Activated CD4-positive, CD25-positive, alpha-beta regulatory T cell treated with anti-CD3 and anti-CD28 coated beads, Interleukin-2, amount 50 U/mL, for 16 hours (primary cell): Measurements from ENCODE around the gene DHX40.
A peak's percentile ranks its signal among the peaks of the same experiment; 100 is the strongest.
"Not testable (repeated sequence)": the region's sequence is repeated elsewhere in the genome, so short reads cannot be mapped to it uniquely, and the experiment has no call there.

Experiments used
- DNase-seq: peaks from one replicate; pipeline ENCODE4 v3.0.0-alpha.2; 2020; ENCODE audit warnings: low read depth, low spot score

DHX40 gene

DNA sequence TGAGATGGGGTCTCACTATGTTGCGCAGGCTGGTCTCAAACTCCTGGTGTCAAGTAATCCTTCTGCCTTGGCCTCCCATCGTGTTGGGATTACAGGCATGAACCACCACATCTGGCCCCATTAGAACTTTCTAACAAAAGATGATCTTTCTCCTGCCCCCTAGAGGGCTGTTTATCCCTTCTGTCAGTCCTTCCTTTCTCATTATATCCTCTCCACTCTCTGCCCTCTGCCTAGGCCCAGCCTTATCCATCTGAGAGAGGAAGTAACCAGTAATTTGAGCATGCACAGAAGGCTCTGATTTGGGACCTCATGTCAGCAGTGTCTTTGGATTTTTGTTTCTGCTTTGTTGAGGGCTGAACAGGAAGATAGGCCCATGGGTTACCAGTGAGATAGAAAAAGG, 4.4 kb upstream of the DHX40 start:
- DNase-seq = no peak

DNA sequence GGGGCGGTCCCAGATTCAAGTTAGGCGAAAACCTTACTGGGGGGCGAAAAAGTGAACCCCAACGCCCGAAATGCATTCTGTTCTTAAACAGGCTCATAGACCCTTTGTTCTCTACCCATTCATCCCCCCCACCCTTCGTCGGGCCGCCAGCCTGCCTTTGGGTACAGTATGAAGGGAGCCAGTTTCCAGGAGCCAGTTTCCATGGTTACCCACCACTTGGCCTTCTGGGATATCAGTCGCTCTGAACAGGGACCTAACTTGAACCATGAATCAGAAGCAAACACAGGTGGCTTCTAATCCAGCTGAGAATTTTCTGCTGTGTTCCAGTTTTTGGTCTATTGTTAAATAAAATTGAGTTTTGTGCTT, 532 bp downstream of the DHX40 start:
- DNase-seq = peak; percentile 30

DNA sequence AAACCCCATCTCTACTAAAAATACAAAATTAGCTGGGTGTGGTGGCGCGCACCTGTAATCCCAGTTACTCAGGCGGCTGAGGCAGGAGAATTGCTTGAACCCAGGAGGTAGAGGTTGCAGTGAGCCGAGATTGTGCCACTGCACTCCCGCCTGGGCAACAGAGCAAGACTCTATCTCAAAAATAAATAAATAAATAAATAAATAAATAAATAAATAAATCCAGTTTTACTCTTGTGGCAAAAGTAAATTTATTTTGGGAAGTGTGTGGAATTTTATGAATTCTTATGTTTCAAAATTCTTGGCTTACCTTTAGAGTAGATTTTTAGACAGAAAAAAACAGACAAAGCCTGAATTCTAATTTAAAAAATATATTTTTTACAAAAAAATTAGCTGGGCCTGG, 3.7 kb downstream of the DHX40 start:
- not testable (repeated sequence) for DNase-seq

DNA sequence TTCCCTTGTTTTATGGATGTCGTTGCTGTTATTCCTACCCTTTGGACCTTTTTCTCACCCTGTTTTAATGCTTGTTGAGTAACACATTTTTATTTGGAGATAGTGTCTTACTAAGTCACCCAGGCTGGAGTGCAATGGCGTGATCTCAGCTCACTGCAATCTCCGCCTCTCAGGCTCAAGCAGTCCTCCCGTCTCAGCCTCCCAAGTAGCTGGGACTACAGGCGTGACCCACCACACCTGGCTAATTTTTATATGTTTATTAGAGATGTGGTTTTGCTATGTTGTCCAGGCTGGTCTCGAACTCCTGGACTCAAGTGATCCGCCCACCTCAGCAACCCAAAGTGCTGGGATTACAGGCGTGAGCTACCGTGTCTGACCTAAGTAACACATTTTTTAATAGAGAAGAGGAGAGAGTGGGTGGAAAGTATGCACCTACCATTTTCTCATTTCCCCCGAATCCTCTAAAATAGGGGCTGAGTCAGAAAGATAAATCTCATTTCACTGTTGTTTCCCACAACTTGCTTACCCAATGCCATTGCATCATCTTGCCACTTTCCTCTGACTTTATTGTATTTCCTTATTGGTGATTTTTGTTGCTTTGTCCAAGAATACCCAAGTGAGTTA, 7.0 kb downstream of the DHX40 start:
- DNase-seq = no peak

DNA sequence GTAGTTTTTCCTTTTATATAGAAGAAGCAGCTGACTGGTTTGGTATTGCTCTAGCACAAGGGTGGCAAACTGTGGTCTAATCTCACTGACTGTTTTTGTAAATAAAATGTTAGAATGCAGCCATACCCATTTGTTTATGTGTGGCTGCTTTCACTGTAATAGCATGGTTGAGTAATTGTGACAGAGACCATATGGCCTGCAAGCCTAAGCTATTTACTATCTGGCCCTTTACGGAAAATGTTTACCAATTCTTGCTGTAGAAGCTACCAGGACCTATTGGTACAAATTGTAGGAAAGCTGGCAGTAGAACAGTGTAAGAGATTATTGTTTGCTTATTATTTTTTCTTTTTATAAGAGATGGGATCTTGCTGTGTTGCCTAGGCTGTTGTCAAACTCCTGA, 18.8 kb downstream of the DHX40 start:
- not testable (repeated sequence) for DNase-seq

DNA sequence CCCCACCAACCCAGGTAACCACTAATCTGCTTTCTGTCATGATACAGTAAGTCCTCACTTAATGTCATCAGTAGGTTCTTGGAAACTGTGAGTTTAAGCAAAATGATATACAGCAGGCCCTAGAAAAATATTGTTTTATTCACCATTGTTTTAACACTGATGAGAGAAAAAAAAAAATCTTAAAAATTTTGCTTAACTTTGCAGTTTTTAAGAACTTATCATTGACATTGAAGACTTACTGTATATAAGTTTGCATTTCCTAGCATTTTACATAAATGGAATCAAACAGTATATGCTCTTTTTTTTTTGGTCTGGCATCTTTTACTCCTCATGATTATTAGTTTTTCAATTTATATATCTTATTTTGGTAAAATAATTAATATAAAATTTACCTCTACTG, 34.8 kb downstream of the DHX40 start:
- no peak for DNase-seq

DNA sequence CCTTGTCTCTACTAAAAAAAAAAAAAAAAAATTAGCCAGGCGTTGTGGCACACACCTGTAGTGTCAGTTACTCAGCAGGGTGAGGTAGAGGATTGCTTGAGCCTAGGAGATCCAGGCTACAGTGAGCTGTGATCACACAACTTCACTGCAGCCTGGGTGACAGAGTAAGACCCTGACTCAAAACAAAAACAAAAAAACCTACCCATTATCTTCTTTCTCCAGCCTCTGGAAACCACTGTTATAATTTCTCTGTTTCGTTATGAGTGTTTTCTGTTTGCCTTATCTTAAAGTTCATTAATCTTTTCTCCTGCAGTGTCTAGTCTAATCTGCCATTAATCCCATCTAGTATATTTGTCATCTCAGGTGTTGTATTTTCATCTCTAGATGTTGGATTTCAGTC, 35.7 kb downstream of the DHX40 start:
- no peak for DNase-seq

DNA sequence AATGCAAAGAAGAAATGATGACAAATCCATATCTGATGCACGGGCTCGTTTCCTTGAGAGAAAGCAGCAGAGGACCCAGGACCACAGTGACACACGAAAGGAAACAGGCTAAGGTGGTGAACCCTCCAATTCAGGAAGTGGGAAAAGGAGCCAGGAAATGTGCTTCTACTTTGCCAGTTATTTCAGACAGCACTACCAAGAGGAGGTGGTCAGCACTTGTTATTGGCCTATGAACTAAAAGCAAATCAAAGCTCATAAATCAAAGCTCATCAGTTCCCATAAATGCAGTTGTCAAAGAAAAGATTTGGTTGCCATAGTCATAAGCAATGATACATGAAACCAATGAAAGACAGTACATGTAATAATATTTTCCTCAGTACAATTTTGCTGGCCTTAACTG, 41.7 kb downstream of the DHX40 start:
- no peak for DNase-seq

DNA sequence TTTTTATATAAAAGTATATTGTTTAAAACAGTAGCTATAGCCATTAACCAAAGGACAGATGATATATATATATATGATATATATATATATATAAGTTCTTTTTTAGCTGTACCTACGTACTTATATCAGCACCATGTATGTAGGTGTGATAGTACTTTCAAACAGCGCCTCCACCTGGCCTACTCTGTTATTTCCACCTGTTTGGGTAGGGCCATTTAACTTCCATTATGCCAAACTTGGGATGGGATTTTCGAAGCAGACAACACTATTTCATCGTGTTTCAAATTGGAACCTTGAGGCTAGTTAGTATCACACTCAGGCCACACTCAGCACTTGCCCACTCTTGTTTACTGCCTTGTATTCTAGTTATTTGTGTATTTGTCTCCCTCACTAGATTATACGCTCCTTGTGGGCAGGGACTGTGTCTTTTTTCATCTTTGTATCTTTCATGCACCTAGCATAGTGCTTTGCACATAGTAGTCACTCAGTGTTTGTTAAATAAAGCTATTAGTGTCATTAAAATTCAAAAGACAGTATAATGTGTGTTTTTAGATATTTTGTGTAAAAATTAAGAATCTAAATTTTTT, 42.5 kb downstream of the DHX40 start:
- no peak for DNase-seq

DNA sequence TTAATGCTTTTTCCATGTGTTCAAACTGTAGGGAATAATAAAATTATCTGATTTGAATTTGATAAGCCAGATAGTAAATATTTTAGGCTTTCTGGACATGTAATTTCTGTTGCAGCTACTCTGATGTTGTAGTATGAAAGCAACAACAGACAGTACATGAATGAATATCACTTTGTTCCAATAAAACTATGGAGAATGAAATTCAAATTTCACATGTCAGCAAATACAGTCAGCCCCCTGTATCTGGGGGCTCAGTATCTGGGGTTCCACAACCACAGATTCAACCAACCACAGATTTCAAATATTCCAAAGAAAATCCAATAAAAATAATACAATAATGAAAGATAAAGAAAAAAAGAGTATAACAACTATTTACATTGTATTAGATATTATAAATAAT, 46.1 kb downstream of the DHX40 start:
- DNase-seq = no peak

DNA sequence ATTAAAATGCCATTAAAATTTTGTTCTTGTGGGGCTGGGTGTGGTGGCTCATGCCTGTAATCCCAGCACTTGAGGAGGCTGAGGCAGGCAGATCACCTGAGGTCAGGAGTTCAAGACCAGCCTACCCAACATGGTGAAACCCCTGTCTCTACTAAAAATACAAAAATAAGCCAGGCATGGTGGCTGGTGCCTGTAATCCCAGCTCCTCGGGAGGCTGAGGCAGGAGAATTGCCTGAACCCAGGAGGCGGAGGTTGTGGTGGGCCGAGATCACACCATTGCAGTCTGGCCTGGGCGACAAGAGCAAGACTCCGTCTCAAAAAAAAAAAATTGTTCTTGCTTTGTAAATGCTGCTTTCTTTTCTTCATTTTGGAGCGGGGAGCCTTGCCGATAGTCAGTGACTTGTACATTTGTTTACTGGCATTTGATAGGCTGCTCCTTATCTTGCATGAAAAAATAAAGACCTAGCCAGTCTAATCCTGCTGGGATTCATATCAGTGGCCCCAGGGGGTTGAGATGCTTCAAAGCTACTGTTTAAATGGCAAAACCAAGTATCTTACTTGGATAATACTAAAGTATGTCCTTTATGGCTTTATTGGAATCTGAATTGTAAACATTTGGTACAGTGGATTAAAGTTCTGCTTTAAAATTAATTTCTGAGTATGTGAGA, 51.0 kb downstream of the DHX40 start:
- DNase-seq = no peak

DNA sequence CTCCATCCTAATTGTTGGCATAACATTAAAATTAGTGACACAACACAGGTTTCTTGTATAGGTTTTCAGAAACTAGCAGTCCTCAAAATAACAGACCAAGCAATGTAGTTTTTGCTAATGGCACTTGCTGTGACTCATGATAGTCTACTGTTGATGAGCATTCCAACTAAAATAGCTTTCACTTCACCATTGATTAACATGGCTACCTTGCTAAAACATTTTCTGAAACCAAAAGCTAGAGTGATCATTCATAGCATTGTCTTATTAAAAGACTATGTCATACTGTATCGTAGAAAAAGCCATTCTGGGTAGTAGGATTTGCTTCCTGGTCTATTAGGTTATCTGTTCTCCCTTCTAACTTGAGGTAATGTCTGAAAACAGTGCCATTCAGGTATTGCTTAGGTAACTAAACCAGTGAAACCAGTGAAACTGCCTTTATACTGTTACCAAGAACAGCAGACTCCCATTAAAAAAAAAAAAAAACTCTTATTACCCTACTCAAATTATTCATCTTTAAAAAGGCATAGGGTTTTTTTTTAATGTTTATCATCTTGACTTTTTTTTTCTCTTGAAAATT, 51.8 kb downstream of the DHX40 start:
- no peak for DNase-seq

DNA sequence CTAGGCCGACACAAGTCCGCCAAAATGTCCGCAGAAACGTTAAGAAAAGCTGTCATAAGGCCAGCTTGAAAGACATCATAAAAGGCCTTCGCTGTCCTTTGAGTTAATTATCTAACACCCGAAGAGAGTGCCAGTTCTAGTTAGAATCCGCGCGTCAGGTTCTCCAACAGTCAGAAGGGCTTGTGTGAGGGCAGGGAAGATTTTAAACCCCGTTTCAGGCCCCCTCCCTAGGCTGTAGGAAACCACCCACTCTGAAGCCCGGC, 53.6 kb downstream of the DHX40 start:
- no peak for DNase-seq

DNA sequence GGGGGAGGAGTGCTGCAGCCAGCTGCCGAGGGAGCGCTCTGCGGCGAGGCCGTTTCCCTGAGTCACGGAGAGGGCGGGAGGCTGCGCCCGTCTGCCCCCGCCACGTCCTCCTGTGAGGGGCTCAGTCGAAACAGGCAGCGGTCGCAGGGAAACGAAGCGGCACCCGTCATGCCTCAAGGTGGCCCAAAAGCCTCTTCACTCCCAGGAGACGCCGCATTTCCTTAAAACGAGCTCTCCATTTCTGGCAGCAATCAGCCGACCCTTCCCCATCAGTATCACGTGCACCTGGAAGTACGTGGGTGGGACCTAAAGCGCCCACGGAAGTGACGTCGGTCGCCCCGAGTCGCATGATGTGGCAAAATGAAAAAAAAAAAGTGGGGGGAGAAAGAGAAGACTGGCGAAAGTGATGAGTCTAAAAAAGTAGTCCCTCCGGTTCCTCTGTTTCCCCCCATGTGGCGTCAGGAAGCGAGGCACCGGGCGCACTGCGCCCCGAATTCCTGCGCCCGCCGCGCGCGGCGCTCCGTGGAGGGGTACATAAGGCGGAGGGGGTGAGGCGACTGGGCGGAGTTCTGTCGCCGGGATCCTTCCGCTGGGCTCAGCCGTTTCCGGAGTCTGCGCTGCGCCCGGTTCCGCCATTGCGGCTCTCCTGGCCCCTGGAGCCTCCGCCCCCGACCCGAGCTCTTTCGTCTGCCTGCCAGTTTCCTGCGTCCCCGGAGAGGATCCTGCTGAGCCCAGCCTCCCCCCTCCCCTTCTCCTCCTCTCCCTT, 54.1 kb downstream of the DHX40 start, which contains the start of gene CLTC:
Gene CLTC, plus strand, starts transcription at position 598 of the 766 bp plus-strand sequence. CDS start 237 bp downstream, outside the sequence.
- peak; percentile 81 for DNase-seq

DNA sequence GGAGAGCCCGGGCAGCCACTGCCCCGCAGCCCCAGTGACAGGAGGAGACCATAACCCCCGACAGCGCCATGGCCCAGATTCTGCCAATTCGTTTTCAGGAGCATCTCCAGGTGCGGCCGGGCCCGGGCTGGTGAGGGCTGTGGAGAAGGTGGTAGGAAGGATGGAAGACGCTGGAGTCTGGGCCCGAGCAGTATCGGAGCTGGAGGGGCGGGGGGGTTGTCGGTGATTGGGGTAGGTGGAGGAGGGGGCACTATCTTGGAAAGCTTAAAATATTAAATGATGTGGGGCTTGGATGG, 54.6 kb downstream of the DHX40 start:
- DNase-seq = no peak

DNA sequence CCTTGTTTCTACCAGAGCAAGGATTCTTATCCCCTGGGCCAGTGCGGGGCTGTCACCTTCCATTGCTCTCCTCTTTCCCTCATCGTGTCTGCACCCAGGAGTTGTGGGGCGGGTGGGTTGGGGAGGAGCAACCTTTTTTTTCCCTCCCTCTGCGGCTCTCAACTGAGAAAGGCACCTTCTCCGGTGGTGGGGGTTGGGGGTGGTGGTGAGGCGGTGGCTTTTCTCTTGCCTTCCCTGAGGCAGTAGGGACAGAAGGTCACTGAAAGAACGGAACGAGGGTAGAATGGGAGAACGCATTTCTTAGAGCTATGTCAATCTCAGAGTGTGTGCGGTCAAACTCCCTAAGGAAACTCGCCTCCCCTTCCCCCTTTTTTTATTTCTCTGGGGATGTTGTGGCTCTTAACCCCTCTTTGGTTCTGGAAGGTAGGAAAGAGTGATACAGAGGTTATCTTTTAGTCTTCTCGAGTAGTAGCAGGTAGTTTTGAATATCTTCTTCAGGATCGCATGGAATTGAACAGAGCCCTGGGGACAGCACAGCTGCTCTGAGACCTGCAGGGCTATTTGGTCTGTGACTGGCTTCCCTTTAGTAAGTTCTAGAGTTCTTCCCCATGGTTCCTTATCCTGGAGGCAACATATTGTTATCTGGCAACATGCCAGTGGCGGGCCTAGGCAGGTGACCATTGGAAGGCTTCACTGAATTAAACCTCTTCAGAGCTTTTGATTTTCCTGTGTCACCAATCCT, 55.3 kb downstream of the DHX40 start:
- DNase-seq = peak; percentile 19

DNA sequence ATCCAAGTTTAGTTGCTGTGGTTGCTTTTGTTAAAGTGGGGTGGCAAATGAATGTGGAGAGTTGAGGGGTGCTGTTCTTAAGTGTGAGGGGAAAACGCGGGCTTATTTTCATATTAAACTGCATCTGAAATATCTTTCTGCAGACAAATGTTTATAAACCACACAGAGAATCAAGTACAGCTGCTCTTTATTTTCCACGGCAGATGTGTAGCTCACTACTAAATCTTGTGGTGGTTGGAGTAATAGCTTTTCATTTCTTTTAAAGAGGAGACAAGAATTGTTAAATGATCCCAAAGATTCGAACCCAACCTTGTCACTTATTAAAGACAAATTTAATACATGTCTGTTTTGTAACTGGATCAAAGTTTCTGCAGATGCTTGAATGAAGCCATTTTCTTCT, 56.4 kb downstream of the DHX40 start:
- no peak for DNase-seq

DNA sequence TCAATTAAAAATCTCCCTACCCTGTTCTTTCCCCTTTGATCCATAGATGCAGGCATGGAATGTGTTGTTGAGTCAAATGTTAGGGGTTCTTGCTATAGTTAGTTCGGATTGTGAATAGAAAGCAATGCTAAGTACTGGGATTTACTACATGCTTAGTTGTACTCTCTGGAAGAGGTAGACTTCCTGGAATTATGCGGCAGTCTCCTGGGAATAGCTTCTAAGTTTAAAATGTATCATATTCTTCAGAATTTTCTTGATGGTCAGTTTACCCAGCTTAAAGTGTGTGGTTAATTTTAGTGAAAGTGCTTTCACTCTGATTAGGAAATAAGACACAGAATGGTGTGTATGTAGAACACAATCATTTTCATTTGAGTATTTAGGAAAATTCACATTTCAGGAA, 57.7 kb downstream of the DHX40 start:
- DNase-seq = no peak

DNA sequence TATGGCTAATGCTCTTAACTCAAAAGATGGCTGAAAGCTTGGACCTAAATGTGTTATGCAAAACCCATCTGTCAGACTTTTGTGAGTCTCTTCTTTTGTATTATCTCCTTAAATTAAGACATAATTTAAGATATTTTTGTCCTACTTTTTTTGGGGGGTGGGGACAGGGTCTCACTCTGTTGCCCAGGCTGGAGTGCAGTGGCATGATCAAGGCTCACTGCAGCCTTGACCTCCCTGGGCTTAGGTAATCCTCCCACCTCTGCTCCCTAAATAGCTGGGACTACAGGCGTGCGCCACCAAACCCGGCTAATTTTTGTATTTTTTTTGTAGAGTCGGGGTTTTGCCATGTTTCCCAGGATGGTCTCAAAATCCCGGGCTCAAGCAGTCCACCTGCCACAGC, 61.3 kb downstream of the DHX40 start:
- DNase-seq = no peak

DNA sequence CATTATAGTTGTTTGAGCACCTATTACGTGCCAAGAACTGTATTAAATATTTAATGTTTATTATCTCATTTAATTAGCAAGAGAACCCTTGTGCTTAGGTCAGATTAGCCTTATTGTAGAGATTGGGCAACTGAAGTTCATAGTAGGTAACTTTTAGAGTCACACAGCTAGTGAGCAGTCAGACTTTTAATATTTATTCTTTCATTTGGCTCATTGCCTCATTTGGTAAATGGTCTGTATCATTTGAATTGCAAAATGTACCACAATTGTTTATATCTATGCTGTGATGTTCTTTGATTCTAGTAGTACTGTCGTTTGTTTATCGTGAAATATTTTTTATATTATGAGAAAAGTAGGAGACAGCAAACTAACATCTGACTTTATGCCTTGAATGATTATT, 61.9 kb downstream of the DHX40 start:
- no peak for DNase-seq

DNA sequence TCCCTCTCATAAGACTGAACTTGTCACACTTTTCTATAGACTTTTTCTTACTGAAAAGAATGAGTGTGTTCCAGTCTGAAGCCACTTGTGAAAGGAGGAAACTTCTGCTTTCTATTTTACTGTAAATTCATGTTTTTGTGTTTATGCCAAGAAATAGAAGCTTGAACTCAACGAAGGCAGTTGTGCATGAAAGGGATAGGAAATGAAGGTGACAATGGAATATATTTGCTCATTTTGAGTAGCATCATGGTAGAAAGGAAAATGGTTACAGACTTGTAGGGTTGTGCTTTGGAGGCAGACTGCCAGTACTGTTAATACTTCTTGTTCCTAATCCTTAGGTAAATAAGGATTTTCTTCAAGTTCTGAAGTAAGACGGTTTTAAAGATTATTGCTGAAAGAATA, 62.4 kb downstream of the DHX40 start:
- DNase-seq = no peak

DNA sequence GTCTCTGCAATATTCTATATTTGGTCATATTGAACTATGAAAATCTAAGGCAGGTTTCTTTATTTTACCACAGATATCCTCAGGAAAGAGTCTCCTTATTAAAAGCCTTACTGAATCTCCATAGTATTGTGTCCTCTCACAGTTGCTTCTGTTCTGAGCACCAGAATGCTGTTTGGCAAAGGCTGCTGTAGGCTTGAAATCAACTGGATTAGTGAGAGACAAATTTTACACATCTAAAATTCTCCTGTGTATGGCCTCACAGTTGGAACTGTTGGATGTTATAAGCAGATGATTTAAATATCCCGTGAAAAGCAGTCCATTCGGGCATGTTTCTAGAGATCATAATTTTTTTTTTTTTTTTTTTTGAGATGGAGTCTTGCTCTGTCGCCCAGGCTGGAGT, 63.8 kb downstream of the DHX40 start:
- DNase-seq = no peak
